ENCODE results near the gene BLM.
"Not testable (repeated sequence)": the region's sequence is repeated elsewhere in the genome, so short reads cannot be mapped to it uniquely, and the experiment has no call there.

Gene BLM

GRCh38 chr15:90716976-90717821 lies at the start of gene BLM:
BLM (plus strand) TSS chr15:90717346; CDS start chr15:90747393, 30,047 bp downstream.
- DNase-seq (ENCODE audit: low read depth in 2 of 2) = peak; percentile 85 to 86

GRCh38 chr15:90667755-90668345 lies 49.3 kb upstream of the BLM start:
- DNase-seq (ENCODE audit: low read depth in 2 of 2) = not testable (repeated sequence)

DNA sequence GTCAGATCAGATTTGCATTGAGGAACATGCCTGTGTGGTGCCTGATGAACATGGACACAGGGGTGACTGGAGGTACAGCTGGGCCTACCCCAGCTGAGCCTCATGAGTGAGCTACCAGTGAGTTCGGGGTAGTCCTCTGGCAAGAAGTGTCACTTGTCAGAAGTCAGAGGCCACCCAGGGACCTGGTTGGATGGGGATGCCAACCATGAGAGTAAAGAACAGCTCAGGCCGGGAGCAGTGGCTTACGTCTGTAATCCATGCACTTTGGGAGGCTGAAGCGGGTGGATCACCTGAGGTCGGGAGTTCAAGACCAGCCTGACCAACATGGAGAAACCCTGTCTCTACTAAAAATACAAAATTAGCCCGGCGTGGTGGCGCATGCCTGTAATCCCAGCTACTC lies 46.5 kb upstream of the BLM start:
- DNase-seq (ENCODE audit: low read depth in 2 of 2) = not testable (repeated sequence)

GRCh38 chr15:90671216-90671615 lies 45.9 kb upstream of the BLM start:
- no peak for DNase-seq (ENCODE audit: low read depth in 2 of 2)

DNA sequence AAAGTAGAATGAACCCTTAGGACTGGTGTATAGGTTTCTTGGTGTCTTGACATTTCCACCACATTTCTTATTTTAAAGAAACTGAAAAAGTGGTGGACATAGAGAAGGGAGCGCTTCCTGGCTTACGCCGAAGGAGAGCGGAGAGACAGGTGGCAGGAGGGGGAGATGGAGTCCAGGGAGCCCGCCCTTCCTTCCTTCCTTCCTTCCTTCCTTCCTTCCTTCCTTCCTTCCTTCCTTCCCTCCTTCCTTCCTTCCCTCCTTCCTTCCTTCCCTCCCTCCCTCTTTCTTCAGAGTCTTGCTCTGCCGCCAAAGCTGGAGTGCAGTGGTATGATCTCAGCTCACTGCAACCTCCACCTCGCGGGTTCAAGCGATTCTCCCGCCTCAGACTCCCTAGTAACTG lies 43.8 kb upstream of the BLM start:
- DNase-seq (ENCODE audit: low read depth in 2 of 2) = not testable (repeated sequence)

DNA sequence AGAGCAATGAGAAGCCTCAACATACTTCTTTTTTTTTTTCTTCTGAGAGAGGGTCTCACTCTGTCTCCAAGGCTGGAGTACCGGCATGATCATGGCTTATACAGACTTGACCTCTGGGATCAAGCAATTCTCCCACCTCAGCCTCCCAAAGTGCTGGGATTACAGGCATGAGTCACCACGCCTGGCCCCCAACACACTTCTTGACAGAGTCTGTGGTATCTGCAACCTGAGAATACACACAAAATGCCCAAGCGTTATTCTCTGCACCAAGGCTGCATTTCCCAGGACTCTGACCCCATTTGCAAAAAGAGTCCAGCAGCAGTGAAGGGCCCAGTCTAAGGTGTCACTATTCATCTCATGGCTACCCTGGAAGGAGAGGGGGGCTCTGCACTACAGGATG lies 42.7 kb upstream of the BLM start:
- DNase-seq (ENCODE audit: low read depth in 2 of 2) = no peak

GRCh38 chr15:90675464-90675863 lies 41.7 kb upstream of the BLM start:
- no peak for DNase-seq (ENCODE audit: low read depth in 2 of 2)

DNA sequence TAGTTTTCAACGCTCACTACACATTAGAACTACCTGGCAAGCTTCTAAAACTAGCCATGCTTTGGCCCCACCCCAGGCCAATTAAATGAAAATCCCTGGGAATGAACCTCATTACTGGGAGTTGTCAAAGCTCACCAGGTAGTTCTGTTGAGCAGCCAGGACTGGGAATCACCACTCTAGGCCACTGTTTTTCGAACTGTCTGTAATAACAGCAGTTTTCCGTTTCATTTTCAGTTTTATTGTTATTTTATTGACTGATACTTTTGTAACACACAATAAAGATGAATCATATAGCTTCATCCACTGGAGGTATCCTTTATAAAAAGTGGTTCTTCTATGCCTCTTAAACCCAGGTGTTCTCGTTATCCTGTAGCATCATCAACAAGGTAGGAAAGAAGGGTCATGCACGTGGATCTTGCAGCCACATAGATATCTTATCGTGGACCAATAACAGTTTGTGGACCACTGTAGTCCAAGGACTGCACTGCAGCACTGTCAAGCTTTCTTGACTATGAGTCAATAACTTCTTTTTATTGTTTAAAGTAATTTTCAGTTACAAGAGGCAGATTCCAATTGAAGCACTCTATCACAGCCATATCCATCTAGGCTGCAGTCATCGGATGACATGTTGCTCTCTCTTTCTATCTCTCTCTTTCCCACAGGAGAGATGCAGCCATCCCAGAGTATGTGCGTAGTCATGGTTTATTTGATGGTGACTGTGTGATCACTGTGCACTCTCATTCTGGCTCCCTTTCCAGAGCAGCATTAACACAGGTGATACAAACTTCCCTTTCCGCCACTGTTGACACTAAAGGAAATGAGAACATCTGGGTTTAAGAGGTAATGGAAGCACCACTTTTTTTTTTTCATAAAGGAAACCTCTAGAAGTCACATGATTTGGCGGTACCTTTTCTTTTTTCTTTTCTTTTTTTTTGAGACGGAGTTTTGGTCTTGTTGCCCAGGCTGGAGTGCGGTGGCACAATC lies 39.0 kb upstream of the BLM start:
- DNase-seq (ENCODE audit: low read depth in 2 of 2) = no peak

DNA sequence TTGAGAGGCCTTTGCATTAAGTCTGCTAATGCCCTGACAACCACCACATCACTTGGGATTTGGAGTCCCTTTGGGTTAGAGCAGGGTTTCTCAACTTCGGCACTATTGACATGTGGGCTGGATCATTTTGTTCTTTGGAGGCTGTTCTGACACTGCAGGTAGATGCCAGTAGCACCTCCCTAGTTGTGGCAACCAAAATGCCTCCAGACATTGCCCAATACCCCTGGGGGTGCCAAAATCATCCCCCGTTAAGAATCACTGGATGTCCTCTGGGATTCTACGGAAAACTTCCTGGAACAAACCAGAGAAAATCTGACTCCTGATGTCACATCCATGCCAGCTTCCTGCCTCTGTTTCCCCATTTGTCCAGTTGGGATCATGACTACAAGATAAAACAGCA lies 37.2 kb upstream of the BLM start:
- DNase-seq (ENCODE audit: low read depth in 2 of 2) = no peak

DNA sequence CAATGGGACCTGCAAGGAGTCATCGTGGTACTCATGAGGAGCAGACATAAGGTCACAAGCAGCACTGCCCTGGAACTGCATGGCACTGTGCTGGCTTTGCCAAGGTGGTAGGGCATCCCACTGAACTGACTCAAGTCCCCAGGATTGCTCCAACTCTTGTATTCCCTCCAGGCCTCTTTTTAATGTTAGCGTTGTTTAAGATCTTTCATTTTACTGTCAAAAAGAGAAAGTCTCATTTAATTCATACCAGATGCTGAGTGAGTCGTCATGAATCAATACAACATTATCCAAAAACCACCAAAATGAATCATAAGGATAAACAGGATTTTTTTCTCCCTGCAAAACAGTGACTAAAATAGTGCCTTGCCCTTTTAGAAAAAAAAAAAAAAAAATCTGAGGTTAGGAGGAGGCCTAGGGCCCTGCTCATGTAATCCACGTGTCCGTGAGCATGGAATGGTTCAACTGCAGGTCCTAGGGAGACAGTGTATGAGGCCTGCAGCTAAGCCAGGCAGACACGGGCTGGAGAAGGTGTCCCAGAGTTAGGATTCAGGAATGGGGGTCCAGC lies 36.7 kb upstream of the BLM start:
- no peak for DNase-seq (ENCODE audit: low read depth in 2 of 2)

- no peak for DNase-seq (ENCODE audit: low read depth in 2 of 2)
Observed at GRCh38 chr15:90681056-90681455, 36.1 kb upstream of the BLM start.

DNA sequence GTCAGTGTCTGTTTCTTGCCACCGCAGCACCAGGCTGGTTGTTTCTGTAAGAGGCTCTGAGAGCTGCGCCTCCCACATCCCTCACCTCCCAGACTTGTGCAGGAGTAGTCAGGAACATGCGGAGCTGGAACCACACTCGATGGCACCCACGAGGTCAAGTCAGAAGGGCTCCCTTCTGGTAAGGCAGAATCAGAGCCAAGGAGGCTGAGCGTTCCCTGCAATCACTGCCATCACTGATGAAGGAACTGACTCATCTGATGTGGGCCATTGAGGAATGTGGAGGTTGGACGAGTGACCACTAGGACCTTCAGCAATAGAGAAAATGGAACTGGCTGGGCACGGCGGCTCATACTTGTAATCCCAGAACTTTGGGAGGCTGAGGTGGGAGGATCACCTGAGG lies 35.7 kb upstream of the BLM start:
- no peak for DNase-seq (ENCODE audit: low read depth in 2 of 2)

- DNase-seq (ENCODE audit: low read depth in 2 of 2) = no peak
Observed at GRCh38 chr15:90683371-90683770, 33.8 kb upstream of the BLM start.

GRCh38 chr15:90683876-90684275 lies 33.3 kb upstream of the BLM start:
- DNase-seq (ENCODE audit: low read depth in 2 of 2) = no peak

DNA sequence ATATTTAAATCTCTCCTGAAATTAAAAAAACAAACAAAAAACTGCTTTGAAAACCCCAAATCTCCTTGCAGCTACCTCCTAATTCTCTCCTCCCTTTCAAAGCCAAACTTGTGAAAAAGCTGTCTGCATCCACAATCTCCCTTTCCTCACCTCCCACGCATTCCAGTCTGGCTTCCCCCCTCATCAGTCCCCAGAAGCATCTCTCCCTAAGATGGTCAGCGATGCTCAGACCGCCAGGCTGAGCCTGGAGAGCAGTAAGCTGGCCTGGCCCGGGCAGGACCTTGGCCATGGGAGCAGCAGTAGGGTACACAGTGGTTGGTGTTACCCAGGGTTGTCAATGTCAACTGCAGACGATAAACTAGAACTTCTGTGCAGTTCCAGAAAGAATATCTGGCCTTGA lies 32.9 kb upstream of the BLM start:
- DNase-seq (ENCODE audit: low read depth in 2 of 2) = no peak

DNA sequence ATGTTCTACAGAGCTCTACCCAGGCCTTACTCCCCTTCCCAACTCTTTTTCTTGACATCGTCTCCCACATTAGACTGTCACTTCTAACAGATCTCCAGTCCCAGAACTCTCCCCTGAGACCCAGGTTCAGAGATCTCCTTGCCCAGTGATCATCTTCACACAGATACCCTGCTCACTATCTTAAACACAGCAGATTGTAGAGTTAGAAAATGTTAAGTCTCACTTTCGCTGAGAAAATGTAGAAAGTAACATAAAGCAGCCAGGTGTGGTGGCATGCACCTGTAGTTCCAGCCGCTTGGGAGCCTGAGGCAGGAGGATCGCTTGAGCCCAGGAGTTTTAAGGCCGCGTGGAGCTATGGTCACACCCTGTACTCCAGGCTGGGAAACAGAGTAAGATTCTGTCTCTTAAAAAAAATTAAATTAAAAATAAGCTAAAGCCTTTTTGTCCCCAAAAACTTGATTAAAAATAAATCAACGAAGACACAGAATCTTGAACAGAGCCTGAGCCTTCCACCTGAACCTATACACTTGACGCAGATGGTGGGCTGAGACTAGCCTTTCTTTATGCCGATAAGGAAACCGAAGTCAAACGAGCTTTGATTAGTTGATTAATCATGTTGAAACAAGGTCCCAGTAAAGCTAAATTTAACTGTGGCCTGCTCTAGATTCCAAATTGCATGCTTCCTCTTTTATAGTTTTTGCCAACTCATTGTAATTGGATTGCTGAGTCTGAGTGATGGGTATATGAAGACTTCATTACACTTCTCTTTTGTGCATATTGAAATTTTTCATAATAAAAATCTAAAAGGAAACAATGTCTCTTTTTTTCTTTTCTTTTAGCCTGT lies 31.3 kb upstream of the BLM start:
- no peak for DNase-seq (ENCODE audit: low read depth in 2 of 2)

GRCh38 chr15:90686435-90687218 lies 30.5 kb upstream of the BLM start:
- DNase-seq (ENCODE audit: low read depth in 2 of 2) = no peak

DNA sequence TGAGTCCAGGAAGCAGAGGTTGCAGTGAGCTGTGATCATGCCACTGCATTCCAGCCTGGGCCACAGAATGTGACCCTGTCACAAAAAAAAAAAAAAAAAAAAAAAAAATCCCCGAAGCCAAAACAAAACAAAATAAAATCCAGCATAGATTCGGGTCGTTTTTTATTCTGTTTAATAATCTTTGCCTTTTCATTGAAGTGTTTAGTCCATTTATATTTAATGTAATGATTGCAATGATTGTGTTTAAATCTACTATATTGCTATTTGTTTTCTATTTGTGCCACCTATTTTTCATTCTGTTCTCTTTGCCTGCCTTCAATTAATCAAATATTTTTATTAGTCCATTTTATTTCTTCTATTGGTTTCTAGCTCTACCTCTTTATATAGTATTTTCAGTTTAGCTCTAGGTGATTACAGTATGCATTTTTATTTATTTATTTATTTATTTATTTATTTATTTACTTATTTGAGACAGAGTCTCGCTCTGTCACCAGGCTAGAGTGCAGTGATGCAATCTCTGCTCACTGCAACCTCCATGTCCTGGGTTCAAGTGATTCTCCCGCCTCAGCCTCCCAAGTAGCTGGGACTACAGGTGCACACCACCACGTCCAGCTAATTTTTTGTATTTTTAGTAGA lies 27.7 kb upstream of the BLM start:
- DNase-seq (ENCODE audit: low read depth in 2 of 2) = not testable (repeated sequence)

DNA sequence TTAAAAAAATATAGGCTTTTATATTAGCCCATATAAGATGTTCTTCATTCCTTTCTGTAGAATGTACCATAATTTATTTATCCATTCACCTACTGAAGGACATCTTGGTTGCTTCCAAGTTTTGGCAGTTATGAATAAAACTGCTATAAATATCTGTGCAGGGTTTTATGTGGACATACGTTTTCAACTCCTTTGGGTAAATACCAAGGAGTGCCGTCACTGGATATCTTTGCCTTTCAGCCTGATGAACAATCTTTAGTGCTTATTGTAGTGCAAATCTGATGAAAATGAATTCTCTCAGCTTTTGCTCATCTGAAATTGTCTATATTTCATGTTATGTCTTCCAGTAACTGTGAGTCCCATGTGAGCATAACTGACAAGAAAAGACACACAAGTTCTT lies 26.6 kb upstream of the BLM start:
- DNase-seq (ENCODE audit: low read depth in 2 of 2) = no peak

- no peak for DNase-seq (ENCODE audit: low read depth in 2 of 2)
Observed at GRCh38 chr15:90691369-90691768, 25.8 kb upstream of the BLM start.
